ENCODE results near the gene RNF146. TPM values are rescaled to one million over a fixed set of nuclear protein-coding genes. Genes with fewer than 3 reads are reported as not detected.

RNF146 gene
- total RNA-seq, 2 experiments from 2014 or later: 9.7 to 10.8 TPM

DNA sequence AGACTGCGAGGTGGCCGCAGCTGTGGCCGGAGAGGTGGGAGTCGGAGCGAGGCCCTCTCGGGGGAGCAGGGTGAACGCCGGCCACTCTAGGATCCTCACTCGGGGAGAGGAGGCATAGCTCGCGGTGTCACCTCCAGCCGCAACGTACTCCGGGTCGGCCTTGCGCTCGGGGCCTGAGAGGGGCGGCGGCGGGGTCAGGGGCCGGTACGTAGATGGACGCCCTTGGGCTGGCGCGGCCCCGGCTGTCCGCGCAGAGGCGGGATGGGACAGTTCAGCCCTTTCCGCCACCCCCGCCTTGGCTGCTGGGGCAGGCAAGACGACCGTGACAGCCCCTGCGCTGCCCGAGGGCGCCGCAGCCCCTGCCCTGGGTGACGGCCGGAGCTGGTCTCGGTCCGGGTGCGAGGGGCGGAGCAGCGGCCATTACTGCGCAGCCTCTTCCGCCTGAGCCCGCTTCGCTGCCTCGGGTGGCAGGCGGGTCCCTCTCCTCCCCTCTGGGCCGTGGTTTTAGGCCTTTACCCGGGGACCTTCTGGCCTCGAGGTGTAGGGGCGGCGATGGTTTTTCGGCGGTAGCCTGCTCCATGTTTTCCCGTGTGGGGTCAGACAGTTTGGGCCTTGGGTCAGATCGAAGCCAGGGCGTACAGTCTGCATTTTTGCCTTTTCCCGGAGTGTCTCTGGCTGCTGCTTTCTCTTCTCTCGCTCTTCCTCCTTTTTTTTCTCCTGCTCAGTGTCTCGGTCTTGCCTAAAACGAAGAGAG, 405 bp downstream of the RNF146 start:
- H3K27ac Mint-ChIP-seq: peak overlapping the region; percentile 100
- peaks cover 7% of the 10 kb centered on the region for H3K36me3 Mint-ChIP-seq (ENCODE audit: low read depth)
- intact Hi-C loops (cut with micrococcal nuclease): loop anchor here (1.0 to 10.0 kb wide), 11 partner anchors 24 to 1962 kb away; partner anchors contain the start of genes CENPW, ECHDC1, HDDC2 and NCOA7
- peak; percentile 54 for DNase-seq
- CTCF ChIA-PET: interaction anchor here (0.6 to 4.5 kb wide), 15 partner anchors 9 to 278 kb away, joined by 3 to 24 read pairs (median 4); partner anchors contain the start of gene MTCL3
- peak overlapping the region; percentile 100 for H3K4me3 Mint-ChIP-seq
- H3K27me3 Mint-ChIP-seq (ENCODE audit: low read depth): no peaks in the 10 kb centered on the region
- H3K9me3 Mint-ChIP-seq: no peaks in the 10 kb centered on the region
- peaks cover 28% of the 10 kb centered on the region for H3K4me1 Mint-ChIP-seq (ENCODE audit: low read depth)

- no peak for DNase-seq
- intact Hi-C loops (cut with micrococcal nuclease): loop anchor here (1.0 to 10.0 kb wide), 7 partner anchors 147 to 1963 kb away; partner anchors contain the start of genes CENPW, HDDC2, NCOA7 and PTPRK
- CTCF ChIA-PET: interaction anchor here (1.8 kb wide), 2 partner anchors 8 to 78 kb away, joined by 9 to 13 read pairs; no protein-coding TSS in a partner anchor
- Mint-ChIP-seq H3K9me3 (no peaks in the 10 kb centered on the region), H3K27ac (peak overlapping the region; percentile 100), H3K4me1 (ENCODE audit: low read depth) (peaks cover 34% of the 10 kb centered on the region), H3K27me3 (ENCODE audit: low read depth) (no peaks in the 10 kb centered on the region), H3K4me3 (peak overlapping the region; percentile 100), H3K36me3 (ENCODE audit: low read depth) (peaks cover 7% of the 10 kb centered on the region)
Measured at GRCh38 chr6:127267646-127268625, 1.3 kb downstream of the RNF146 start.

DNA sequence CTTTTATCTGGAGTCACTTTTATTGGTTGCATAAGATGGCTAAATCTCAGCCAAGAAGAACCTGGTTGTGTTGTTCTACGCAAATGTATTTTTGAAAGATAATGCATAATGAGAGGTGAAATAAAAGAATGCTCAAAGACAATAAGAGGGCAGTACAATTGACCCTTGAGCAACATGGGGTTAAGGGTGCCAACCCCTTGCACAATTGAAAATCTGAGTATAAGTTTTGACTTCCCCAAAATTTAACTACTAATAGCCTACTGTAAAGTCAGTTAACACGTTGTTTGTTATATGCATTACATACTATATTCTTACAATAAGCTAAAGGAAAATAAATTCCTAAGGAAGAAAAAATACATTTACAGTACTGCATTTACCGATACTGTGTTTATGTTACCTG, 5.9 kb downstream of the RNF146 start:
- peaks cover 40% of the 10 kb centered on the region for H3K4me1 Mint-ChIP-seq (ENCODE audit: low read depth)
- CTCF ChIA-PET: interaction anchor here (0.7 kb wide), 1 partner anchor 33 kb away, joined by 3 read pairs; no protein-coding TSS in a partner anchor
- no peaks in the 10 kb centered on the region for H3K27me3 Mint-ChIP-seq (ENCODE audit: low read depth)
- intact Hi-C loops (cut with micrococcal nuclease): no loop called here
- no peaks in the 10 kb centered on the region for H3K9me3 Mint-ChIP-seq
- no peak for DNase-seq
- no peak overlapping the region for H3K27ac Mint-ChIP-seq
- H3K36me3 Mint-ChIP-seq (ENCODE audit: low read depth): peaks cover 4% of the 10 kb centered on the region
- H3K4me3 Mint-ChIP-seq: no peak overlapping the region

DNA sequence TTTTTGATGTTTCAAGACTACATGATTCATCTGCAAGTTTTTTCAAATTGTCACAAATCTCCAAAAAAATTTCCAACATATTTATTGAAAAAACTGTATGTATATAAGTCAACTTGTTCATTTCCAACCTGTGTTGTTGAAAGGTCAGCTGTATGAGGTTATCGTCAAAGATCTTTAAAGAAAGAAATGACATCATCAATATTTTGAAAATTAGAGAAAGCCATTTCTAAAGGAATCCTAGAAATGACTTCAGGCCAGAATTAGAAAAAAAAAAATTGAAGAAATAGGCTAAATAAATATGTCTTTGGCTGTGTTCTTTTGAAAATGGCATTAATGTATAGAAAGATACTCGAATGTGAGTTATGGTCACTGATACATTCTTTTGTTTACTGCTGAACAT, 6.8 kb downstream of the RNF146 start:
- H3K4me1 Mint-ChIP-seq (ENCODE audit: low read depth): peaks cover 37% of the 10 kb centered on the region
- CTCF ChIA-PET: no interaction called here

GRCh38 chr6:127276331-127276730, 9.7 kb downstream of the RNF146 start:
- CTCF ChIA-PET: interaction anchor here (1.3 to 2.5 kb wide), 3 partner anchors 10 to 11 kb away, joined by 5 to 9 read pairs (median 6); partner anchors contain the start of gene RNF146
- Mint-ChIP-seq H3K4me3 (no peak overlapping the region), H3K9me3 (no peaks in the 10 kb centered on the region), H3K36me3 (ENCODE audit: low read depth) (peaks cover 2% of the 10 kb centered on the region), H3K27me3 (ENCODE audit: low read depth) (no peaks in the 10 kb centered on the region), H3K27ac (no peak overlapping the region), H3K4me1 (ENCODE audit: low read depth) (peaks cover 24% of the 10 kb centered on the region)
- DNase-seq: no peak
- intact Hi-C loops (cut with micrococcal nuclease): no loop called here

More for the DNA sequence above, 6.8 kb downstream of the RNF146 start:
- no peaks in the 10 kb centered on the region for H3K27me3 Mint-ChIP-seq (ENCODE audit: low read depth)
- DNase-seq: no peak
- H3K4me3 Mint-ChIP-seq: no peak overlapping the region
- H3K9me3 Mint-ChIP-seq: no peaks in the 10 kb centered on the region
- H3K27ac Mint-ChIP-seq: no peak overlapping the region
- intact Hi-C loops (cut with micrococcal nuclease): no loop called here
- peaks cover 4% of the 10 kb centered on the region for H3K36me3 Mint-ChIP-seq (ENCODE audit: low read depth)

- H3K27ac Mint-ChIP-seq: no peak overlapping the region
- CTCF ChIA-PET: interaction anchor here (0.7 kb wide), 1 partner anchor 11 kb away, joined by 4 read pairs; the partner anchor contains the start of gene RNF146
- intact Hi-C loops (cut with micrococcal nuclease): no loop called here
- H3K9me3 Mint-ChIP-seq: no peaks in the 10 kb centered on the region
- peaks cover 19% of the 10 kb centered on the region for H3K4me1 Mint-ChIP-seq (ENCODE audit: low read depth)
- no peak for DNase-seq
- H3K27me3 Mint-ChIP-seq (ENCODE audit: low read depth): no peaks in the 10 kb centered on the region
- no peak overlapping the region for H3K4me3 Mint-ChIP-seq
- H3K36me3 Mint-ChIP-seq (ENCODE audit: low read depth): peaks cover 14% of the 10 kb centered on the region
Measured at GRCh38 chr6:127277878-127278843, 11.5 kb downstream of the RNF146 start.

GRCh38 chr6:127279815-127280214, 13.2 kb downstream of the RNF146 start:
- CTCF ChIA-PET: interaction anchor here (1.0 kb wide), 1 partner anchor 10 kb away, joined by 3 read pairs; no protein-coding TSS in a partner anchor
- peaks cover 20% of the 10 kb centered on the region for H3K36me3 Mint-ChIP-seq (ENCODE audit: low read depth)
- H3K9me3 Mint-ChIP-seq: no peaks in the 10 kb centered on the region
- no peak overlapping the region for H3K4me3 Mint-ChIP-seq
- peaks cover 13% of the 10 kb centered on the region for H3K4me1 Mint-ChIP-seq (ENCODE audit: low read depth)
- no peaks in the 10 kb centered on the region for H3K27me3 Mint-ChIP-seq (ENCODE audit: low read depth)
- H3K27ac Mint-ChIP-seq: no peak overlapping the region
- intact Hi-C loops (cut with micrococcal nuclease): no loop called here
- no peak for DNase-seq

DNA sequence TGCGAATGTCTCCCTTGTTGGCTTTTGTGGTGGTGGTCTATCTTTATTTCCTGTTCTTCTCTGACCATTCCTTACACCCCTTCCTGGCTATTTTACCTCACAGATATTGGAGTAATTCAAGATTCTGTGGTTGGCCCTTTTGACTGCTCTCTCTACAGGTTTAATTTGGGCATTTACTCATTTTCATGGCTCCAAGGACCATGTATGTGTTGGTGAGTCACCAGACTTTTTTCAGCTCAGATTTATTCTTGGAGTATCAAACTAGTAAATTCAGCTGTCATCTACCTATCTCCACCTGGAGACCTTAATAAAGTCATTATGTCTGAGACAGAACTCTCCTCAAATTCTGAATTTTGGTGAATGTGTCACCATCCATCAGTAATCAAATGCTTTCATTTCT, 15.5 kb downstream of the RNF146 start:
- CTCF ChIA-PET: no interaction called here
- H3K4me1 Mint-ChIP-seq (ENCODE audit: low read depth): peaks cover 9% of the 10 kb centered on the region
- no peak for DNase-seq
- no peak overlapping the region for H3K27ac Mint-ChIP-seq
- no peaks in the 10 kb centered on the region for H3K27me3 Mint-ChIP-seq (ENCODE audit: low read depth)
- intact Hi-C loops (cut with micrococcal nuclease): no loop called here
- peaks cover 36% of the 10 kb centered on the region for H3K36me3 Mint-ChIP-seq (ENCODE audit: low read depth)
- no peaks in the 10 kb centered on the region for H3K9me3 Mint-ChIP-seq
- no peak overlapping the region for H3K4me3 Mint-ChIP-seq

- Mint-ChIP-seq H3K4me1 (ENCODE audit: low read depth) (peaks cover 41% of the 10 kb centered on the region), H3K27ac (no peak overlapping the region), H3K27me3 (ENCODE audit: low read depth) (no peaks in the 10 kb centered on the region), H3K4me3 (no peak overlapping the region), H3K36me3 (ENCODE audit: low read depth) (peaks cover 37% of the 10 kb centered on the region), H3K9me3 (no peaks in the 10 kb centered on the region)
- no peak for DNase-seq
- intact Hi-C loops (cut with micrococcal nuclease): no loop called here
- CTCF ChIA-PET: no interaction called here
Measured at GRCh38 chr6:127288705-127289104, 22.0 kb downstream of the RNF146 start.

DNA sequence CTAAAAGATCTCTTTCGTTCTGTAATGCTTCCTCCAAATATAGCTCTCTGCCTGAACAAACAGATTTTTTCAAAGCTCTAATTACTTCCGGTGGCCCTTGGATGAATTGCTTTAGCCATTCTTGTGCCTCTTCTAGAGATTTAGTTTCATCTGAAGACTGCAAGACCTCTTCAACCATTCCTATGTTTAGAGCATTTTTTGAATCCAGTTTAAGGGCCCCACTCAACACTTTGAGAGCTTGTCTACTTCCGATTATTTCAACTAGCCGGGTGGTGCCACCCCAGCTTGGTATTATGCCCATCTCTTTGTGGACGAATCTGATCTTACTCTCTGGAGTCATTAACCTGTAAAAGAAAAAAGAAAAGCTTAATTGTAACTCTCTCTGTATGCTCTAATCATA, 23.3 kb downstream of the RNF146 start:
- Mint-ChIP-seq H3K27me3 (ENCODE audit: low read depth) (no peaks in the 10 kb centered on the region), H3K4me1 (ENCODE audit: low read depth) (peaks cover 45% of the 10 kb centered on the region), H3K36me3 (ENCODE audit: low read depth) (peaks cover 35% of the 10 kb centered on the region), H3K4me3 (no peak overlapping the region), H3K9me3 (no peaks in the 10 kb centered on the region), H3K27ac (no peak overlapping the region)
- no peak for DNase-seq
- CTCF ChIA-PET: interaction anchor here (0.7 to 2.8 kb wide), 5 partner anchors 12 to 257 kb away, joined by 3 to 12 read pairs (median 4); partner anchors contain the start of gene RNF146
- intact Hi-C loops (cut with micrococcal nuclease): no loop called here

Data from activated naive CD4-positive, alpha-beta T cell treated with anti-CD3 and anti-CD28 coated beads for 36 hours (primary cell).